Right atrium auricular region (tissue), 2 donors: ENCODE results near the gene SNX14. TPM values are rescaled to one million over a fixed set of nuclear protein-coding genes. Genes with fewer than 3 reads are reported as not detected.
A peak's percentile ranks its signal among the peaks of the same experiment; 100 is the strongest.
"Not testable (repeated sequence)": the region's sequence is repeated elsewhere in the genome, so short reads cannot be mapped to it uniquely, and the experiment has no call there.

Experiments used
- DNase-seq: peaks from one replicate; pipeline ENCODE4 v3.0.0-alpha.2; 2019; ENCODE audit warnings: low spot score
- H3K27ac ChIP-seq, 2 donors: fragments of 200-600 bp; sonication (generic); 1 replicate in 1 of 2; 2 replicates in 1 of 2; pipeline ENCODE4 v1.5.1; 2016 to 2019
- H3K27me3 ChIP-seq, 2 donors: fragments of 200-600 bp; sonication (generic); one replicate each; pipeline versions ENCODE4 v1.5.1 to v1.6.0; 2017 to 2019
- H3K36me3 ChIP-seq: fragments of 200-600 bp; sonication (generic); one replicate; pipeline ENCODE4 v1.5.1; 2016
- H3K4me1 ChIP-seq, 2 donors: fragments of 200-600 bp; sonication (generic); one replicate each; pipeline versions ENCODE4 v1.5.1 to v1.6.0; 2017 to 2019
- H3K4me3 ChIP-seq, 2 donors: fragments of 200-600 bp; sonication (generic); 1 replicate in 1 of 2; 2 replicates in 1 of 2; pipeline ENCODE4 v1.5.1; 2017 to 2019; ENCODE audit warnings: mild to moderate bottlenecking in 1 of 2, moderate library complexity in 1 of 2
- H3K9me3 ChIP-seq, 2 donors: fragments of 200-600 bp; sonication (generic); one replicate each; pipeline ENCODE4 v1.5.1; 2019
- total RNA-seq, 2 donors: library from RNA; depleted of rRNA; stranded (reverse); fragments of >200 nt; gene quantifications; one replicate each; pipeline ENCODE4 v1.1.0, GENCODE V29; 2016
- TF ChIP-seq, protein P1 (sequence below), 2 donors: fragments of 200-600 bp; sonication (generic); IDR thresholded peaks; one replicate each; pipeline ENCODE4 v1.5.1; 2019; ENCODE audit warnings: antibody characterized with exemption in 2 of 2

SNX14 gene
- total RNA-seq, 2 donors from 2014 or later: 37.7 to 57.2 TPM

DNA sequence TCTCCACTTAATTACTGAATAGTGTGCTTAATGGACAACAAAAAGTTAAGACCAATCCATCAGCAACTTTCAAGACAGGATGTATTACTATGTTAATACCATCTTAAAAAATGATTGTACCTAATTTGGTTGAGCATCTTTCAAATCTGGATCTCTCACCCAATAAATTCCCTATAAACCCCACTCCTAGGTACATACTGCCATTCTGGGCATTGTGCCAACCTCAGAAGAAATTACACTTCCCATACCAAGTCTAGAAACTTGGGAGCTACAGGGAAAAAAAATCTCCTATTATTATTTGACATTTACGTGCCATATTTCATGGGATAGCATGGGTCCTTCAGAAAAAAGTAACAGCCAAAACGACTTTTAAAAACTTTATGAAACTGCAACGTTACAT is 43.9 kb upstream of the SNX14 start:
- Histone ChIP-seq H3K36me3 (peaks cover 72% of the 10 kb centered on the region), H3K27ac (no peak overlapping the region), H3K4me1 (peaks cover 0 to 60% of the 10 kb centered on the region in 2 donors), H3K9me3 (no peaks in the 10 kb centered on the region), H3K4me3 (no peak overlapping the region), H3K27me3 (no peaks in the 10 kb centered on the region)
- TF ChIP-seq, protein P1, sequence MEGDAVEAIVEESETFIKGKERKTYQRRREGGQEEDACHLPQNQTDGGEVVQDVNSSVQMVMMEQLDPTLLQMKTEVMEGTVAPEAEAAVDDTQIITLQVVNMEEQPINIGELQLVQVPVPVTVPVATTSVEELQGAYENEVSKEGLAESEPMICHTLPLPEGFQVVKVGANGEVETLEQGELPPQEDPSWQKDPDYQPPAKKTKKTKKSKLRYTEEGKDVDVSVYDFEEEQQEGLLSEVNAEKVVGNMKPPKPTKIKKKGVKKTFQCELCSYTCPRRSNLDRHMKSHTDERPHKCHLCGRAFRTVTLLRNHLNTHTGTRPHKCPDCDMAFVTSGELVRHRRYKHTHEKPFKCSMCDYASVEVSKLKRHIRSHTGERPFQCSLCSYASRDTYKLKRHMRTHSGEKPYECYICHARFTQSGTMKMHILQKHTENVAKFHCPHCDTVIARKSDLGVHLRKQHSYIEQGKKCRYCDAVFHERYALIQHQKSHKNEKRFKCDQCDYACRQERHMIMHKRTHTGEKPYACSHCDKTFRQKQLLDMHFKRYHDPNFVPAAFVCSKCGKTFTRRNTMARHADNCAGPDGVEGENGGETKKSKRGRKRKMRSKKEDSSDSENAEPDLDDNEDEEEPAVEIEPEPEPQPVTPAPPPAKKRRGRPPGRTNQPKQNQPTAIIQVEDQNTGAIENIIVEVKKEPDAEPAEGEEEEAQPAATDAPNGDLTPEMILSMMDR (IDR thresholded peaks at IDR 0.05): no peak
- DNase-seq: no peak

DNA sequence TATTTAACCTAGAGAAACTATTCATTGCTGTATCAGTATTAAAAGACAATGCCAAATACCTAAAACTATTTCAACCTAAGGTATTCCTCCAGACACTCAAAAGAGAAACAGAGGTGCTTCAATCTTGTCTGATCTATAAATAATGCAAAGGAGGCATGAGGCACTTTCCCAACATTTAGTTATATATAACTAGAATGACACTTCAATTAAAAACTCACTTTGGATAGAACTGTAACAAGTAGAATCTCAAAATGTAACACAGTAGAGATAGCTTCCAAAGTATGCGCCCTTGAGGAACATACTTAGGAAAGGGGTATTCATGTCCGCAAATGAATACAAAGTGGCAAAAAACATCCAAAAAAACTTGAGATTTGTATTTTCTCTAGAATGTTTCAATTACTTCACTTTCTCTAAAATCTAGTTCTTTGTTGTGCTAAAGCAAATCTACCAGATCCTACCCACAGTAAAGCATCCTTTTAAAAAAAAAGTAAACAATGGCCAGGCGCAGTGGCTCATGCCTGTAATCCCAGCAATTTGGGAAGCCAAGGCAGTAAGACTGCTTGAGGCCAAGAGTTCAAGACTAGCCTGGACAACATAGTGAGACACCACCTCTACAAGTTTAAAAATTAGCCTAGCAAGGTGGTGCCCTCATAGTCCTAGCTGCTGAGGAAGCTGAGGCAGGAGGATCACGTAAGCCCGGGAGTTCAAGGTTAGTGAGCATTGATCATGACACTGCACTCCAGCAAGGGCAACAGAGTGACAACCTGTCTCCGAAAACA is 38.7 kb upstream of the SNX14 start:
- H3K9me3 ChIP-seq: no peaks in the 10 kb centered on the region
- H3K4me3 ChIP-seq: no peak overlapping the region
- no peaks in the 10 kb centered on the region for H3K27me3 ChIP-seq
- TF ChIP-seq, protein P1 (IDR thresholded peaks at IDR 0.05): no peak
- H3K36me3 ChIP-seq: peaks cover 90% of the 10 kb centered on the region
- H3K4me1 ChIP-seq: peaks cover 0 to 51% of the 10 kb centered on the region in 2 donors
- no peak for DNase-seq
- H3K27ac ChIP-seq: no peak overlapping the region

DNA sequence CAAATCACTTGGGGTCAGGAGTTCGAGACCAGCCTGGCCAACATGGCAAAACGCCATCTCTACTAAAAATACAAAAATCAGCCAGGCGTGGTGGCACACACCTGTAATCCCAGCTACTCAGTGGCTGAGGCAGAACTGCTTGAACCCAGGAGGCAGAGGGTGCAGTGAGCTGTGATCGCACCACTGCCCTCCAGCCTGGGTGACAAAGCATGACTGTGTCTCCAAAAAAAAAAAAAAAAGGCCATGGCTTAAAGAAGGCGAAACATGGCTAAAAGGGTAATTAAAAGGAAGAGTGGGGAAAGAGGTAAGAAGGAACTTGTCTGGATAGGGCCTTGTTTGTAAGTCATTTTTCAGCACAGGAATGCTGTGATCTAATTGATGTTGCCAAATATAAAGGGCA is 37.5 kb upstream of the SNX14 start:
- DNase-seq, H3K27me3 ChIP-seq, H3K4me3 ChIP-seq, H3K9me3 ChIP-seq: not testable (repeated sequence)
- Histone ChIP-seq H3K36me3 (peaks cover 89% of the 10 kb centered on the region), H3K4me1 (peaks cover 0 to 44% of the 10 kb centered on the region in 2 donors), H3K27ac (peak overlapping the region in 1 of 2 donors; percentile 22)

DNA sequence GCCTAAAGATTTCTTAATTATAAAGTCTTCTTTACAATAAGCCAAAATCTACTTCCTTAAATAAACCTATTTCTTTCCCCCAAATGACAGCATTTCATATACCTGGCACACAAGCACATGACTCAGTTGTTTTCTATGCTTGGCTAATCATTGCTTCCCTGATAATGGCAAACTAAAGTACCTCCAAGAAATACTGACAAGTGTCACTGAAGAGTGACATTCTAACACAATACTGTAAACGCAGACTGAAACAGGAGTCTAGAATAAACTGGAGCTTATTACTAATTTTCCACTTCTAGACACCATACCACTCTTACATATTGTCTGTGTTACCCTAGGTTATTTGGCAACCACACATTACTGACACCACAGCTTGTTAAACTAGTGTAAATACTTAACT is 34.7 kb upstream of the SNX14 start:
- peaks cover 0 to 38% of the 10 kb centered on the region in 2 donors for H3K4me1 ChIP-seq
- peaks cover 81% of the 10 kb centered on the region for H3K36me3 ChIP-seq

DNA sequence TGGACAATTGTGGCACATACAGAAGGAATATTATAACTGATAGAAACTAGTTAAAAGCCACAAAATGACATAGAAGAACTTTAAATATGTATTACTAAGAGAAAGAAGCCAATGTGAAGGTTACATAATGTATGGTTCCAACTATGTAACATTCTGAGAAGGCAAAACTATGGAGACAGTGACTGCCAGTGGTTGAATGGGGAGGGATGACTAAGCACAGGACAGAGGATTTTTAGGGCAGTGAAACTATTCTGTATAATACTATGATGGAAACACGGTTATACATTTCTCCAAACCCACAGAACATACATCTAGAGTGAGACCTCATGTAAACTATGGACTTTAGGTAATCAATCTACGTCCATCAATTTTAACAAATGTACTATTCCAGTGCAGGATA is 26.6 kb upstream of the SNX14 start:
- no peak overlapping the region for H3K27ac ChIP-seq
- no peaks in the 10 kb centered on the region for H3K27me3 ChIP-seq
- H3K9me3 ChIP-seq: no peaks in the 10 kb centered on the region
- no peak for DNase-seq
- peaks cover 90% of the 10 kb centered on the region for H3K36me3 ChIP-seq
- TF ChIP-seq, protein P1 (IDR thresholded peaks at IDR 0.05): no peak
- no peaks in the 10 kb centered on the region for H3K4me1 ChIP-seq
- H3K4me3 ChIP-seq: no peak overlapping the region

More for the DNA sequence above, 34.7 kb upstream of the SNX14 start:
- Histone ChIP-seq H3K27me3 (no peaks in the 10 kb centered on the region), H3K4me3 (no peak overlapping the region), H3K9me3 (no peaks in the 10 kb centered on the region), H3K27ac (peak overlapping the region in 1 of 2 donors; percentile 40)
- TF ChIP-seq, protein P1 (IDR thresholded peaks at IDR 0.05): no peak
- no peak for DNase-seq

DNA sequence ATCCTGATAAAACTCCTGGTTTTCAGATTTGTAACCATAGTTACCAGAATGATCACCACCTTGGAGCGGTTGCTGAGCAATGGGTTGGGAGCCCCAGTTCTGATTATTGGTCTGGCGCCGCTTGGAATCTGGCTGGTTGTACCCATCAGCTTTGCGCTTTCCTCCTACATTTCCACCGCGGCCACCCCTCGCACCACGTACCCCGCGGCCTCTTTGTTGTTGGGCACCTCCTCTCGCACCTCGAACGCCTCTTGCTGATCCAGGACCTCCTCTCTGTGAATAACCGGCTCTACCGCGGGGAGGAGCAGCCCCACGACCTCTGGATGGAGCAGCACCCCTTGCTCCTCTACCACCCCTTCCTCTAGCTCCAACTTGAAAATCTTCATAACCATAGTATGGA is 21.1 kb upstream of the SNX14 start:
- TF ChIP-seq, protein P1 (IDR thresholded peaks at IDR 0.05): no peak
- Histone ChIP-seq H3K9me3 (no peaks in the 10 kb centered on the region), H3K36me3 (peaks cover 86% of the 10 kb centered on the region), H3K27ac (no peak overlapping the region), H3K27me3 (no peaks in the 10 kb centered on the region), H3K4me3 (no peak overlapping the region), H3K4me1 (no peaks in the 10 kb centered on the region)
- no peak for DNase-seq
